LNCaP clone FGC (cell line): ENCODE results near the gene MYO9B.

Experiments
- DNase-seq: peaks from one replicate; pipeline ENCODE4 v3.0.0-alpha.2; 2011; ENCODE audit warnings: low read depth
- H3K4me3 ChIP-seq: 2 replicates; pipeline ENCODE4 v1.5.1; 2011; ENCODE audit warnings: mild to moderate bottlenecking, low read depth, low read length, control low read depth
- TF ChIP-seq, protein P1 (sequence below): IDR thresholded peaks from 2 replicates; pipeline ENCODE4 v1.5.1; 2012; ENCODE audit warnings: mild to moderate bottlenecking; ENCODE audit not compliant: control insufficient read depth, insufficient read depth; ENCODE audit errors: extremely low read depth

MYO9B gene

DNA sequence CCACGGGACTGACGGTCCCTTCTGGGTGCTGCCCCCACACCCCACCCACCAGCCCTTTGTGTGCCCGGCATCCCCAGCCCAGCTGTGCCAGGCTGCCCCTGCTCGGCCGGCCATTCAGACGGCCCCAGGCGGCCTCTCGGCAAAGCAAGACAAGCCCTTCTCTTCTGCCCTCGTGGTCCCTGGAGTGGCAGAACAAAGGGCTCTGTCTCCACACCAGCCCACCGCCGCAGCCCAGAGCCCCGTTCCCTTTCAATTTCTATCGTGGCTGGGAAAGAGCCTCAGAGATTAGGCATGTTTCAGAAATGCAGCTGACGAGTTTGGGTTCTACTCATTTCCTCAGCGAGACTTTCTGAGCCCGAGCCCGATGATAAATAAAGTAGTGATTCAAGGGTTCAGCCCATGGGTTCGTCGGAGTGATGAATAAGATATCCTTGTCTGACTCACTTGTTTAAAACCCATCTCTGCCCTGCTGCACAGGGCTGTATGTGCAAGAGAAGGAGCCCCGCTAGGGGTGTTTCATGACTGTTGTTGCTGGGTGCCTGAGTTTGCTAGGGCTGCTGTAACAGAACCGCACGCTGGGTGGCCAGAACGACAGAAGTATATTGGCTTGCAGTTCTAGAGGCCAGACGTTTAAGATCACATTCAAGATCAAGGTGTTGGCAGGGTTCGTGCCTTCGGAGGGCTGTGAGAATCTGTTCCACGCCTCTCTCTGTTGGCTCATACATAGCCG is 4.3 kb downstream of the MYO9B start:
- DNase-seq = no peak
- TF ChIP-seq, protein P1, sequence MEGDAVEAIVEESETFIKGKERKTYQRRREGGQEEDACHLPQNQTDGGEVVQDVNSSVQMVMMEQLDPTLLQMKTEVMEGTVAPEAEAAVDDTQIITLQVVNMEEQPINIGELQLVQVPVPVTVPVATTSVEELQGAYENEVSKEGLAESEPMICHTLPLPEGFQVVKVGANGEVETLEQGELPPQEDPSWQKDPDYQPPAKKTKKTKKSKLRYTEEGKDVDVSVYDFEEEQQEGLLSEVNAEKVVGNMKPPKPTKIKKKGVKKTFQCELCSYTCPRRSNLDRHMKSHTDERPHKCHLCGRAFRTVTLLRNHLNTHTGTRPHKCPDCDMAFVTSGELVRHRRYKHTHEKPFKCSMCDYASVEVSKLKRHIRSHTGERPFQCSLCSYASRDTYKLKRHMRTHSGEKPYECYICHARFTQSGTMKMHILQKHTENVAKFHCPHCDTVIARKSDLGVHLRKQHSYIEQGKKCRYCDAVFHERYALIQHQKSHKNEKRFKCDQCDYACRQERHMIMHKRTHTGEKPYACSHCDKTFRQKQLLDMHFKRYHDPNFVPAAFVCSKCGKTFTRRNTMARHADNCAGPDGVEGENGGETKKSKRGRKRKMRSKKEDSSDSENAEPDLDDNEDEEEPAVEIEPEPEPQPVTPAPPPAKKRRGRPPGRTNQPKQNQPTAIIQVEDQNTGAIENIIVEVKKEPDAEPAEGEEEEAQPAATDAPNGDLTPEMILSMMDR = no peak
- no peak overlapping the region for H3K4me3 ChIP-seq

DNA sequence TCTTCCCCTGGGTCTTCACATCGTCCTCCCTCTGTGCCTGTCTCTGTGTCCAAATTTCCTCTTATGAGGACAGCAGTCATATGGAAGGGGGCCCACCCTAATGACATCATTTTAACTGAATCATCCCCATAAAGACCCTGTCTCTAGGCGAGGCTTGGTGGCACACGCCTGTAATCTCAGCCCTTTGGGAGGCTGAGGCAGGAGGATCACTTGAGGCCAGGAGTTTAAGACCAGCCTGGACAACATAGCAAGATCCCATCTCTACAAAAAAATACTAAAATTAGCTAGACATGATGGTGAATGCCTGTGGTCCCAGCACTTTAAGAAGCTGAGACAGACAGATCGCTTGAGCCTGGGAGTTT is 4.8 kb downstream of the MYO9B start:
- no peak overlapping the region for H3K4me3 ChIP-seq

DNA sequence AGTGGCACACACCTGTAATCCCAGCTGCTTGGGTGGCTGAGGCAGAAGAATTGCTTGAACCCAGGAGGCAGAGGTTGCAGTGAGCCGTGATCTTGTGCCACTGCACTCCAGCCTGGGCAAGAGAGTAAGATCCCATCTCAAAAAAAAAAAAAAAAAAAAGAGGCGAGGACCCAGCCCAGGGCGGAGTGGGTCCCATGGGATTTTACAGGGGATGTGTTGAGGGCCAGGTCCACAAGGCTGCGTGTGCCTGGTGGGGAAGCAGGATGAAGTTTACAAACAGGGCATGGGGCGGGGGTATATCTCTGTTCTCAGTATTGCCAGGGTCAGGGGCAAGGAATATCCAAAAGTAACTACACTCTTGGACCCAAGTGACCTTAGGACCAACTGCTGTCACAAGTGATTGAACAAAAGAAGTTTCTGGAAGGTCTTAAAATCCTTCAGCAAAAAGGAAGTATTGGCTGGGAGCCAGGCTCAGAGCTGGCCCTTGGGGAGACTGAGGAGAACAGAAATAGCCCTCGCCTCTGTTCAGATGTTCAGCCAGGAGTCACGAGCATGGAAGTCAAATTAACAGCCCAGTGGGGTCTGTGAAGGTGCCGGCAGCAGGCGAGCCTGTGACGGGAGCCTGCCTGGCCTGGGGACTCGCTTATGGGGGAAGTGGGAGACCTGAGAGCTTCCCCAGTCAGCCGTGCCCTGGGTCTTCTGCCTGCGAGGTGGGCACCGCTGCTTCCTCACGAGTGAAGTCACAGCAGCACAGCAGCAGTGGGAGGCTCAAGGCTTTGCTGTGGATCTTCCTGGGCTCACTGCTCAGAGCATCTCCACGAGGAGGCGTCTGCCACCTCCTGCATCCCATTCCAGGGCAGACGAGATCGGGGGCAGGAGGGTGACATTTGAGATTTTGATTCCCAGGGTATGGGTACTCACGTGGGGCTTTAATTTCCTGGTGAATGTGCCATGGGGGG is 6.4 kb downstream of the MYO9B start:
- no peak for DNase-seq
- no peak overlapping the region for H3K4me3 ChIP-seq
- TF ChIP-seq, protein P1 = no peak

More for the DNA sequence above, 4.8 kb downstream of the MYO9B start:
- TF ChIP-seq, protein P1 = no peak
- DNase-seq = no peak

DNA sequence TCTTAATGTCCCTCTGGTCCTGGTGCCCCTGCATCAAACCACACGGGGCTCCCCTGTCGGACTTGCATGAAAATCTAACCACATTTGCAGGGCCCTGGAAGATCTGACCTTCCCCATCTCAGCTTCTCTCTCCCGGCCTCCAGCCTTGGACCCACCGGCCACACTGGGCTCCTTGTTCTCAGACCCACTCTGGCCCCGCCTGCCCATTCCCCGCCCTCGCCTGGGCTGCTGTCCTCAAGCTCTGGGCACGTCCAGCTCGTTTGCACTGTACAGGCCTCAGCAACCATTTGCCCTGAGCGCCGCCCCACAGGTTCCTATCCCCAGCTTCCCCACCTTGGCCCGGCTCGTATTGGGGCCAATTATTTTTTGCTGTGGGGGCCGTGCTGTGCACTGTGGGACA is 10.5 kb downstream of the MYO9B start:
- DNase-seq = no peak
- no peak overlapping the region for H3K4me3 ChIP-seq
- TF ChIP-seq, protein P1 = no peak

DNA sequence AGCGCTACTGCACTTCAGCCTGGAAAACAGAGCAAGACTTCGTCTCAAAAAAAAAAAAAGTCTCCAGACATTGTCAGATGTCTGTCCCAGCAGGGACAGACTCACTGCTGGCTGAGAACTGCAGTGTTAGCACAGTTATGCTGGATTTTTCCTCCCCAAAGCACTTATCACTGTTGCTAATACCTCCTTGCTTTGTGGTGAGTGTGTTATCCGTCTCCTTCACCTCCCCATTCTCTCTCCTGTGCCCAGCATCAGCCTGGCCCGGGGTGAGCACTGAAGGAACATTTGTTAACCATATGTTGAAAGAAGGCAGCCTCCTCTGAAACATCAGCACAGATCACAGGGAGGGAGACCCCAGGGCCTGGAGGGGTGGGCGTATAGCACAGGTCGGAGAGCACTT is 11.3 kb downstream of the MYO9B start:
- TF ChIP-seq, protein P1 = no peak
- DNase-seq = no peak
- H3K4me3 ChIP-seq = no peak overlapping the region

DNA sequence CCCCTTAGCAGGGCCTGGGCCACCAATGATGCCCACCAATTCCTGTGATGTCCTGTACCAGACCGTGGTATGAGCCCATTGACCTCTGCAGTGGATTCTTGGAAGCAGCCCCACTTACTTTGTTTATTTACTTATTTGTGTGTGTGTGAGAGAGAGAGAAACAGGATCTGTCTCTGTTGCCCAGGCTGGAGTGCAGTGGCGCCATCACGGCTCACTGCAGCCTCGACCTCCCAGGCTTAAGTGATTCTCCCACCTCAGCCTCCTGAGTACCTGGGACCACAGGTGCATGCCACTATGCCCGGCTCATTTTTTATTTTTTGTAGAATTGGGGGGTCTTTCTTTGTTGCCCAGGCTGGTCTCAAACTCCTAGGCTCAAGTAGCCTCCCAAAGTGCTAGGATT is 13.0 kb downstream of the MYO9B start:
- TF ChIP-seq, protein P1 = no peak
- no peak for DNase-seq

DNA sequence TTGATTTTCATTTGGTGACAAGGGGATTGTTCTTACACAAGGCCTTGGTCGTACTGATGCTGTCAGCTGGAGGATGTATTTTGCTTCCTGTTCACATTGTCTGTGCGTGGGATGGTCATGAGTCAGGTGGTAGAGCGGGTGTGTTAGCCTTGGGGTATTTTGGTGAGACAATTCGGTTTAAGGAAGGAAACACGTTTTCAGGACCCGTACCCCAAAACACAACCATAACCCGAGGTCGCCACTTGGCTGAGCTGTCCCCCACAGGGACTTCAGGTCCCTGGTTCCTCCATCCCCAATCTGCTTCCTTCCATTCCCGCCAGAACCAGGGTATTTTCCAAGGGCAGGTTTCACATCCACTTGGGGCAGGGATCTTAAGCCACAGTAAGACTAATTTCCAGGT is 15.0 kb downstream of the MYO9B start:
- DNase-seq = no peak
- H3K4me3 ChIP-seq = no peak overlapping the region
- TF ChIP-seq, protein P1 = no peak

More for the DNA sequence above, 13.0 kb downstream of the MYO9B start:
- no peak overlapping the region for H3K4me3 ChIP-seq
